Stimulated activated CD4-positive, alpha-beta T cell treated with anti-CD3 and anti-CD28 coated beads, Interleukin-2, amount 100 ng/mL, for 24 hours (primary cell): ENCODE data around the gene ERCC8.
"Not testable (repeated sequence)": the region's sequence is repeated elsewhere in the genome, so short reads cannot be mapped to it uniquely, and the experiment has no call there.

ENCODE experiments used
- DNase-seq, 2 donors: peaks; one replicate each; pipeline ENCODE4 v3.0.0-alpha.2; 2020

ERCC8 gene

GRCh38 chr5:60944904-60945812 is at the start of gene ERCC8, which contains the start of gene NDUFAF2:
TSS of gene ERCC8 (minus strand) at chr5:60945070. CDS start at chr5:60945008, 62 bp downstream.
TSS of gene NDUFAF2 (plus strand) at chr5:60945205. CDS start at chr5:60945256, 51 bp downstream.
- peak; percentile 85 to 87 for DNase-seq

GRCh38 chr5:60993875-60994571 is 49.2 kb upstream of the ERCC8 start:
- no peak for DNase-seq

GRCh38 chr5:60993425-60993824 is 48.6 kb upstream of the ERCC8 start:
- no peak for DNase-seq

- DNase-seq: no peak
Observed at GRCh38 chr5:60992871-60993270, 48.0 kb upstream of the ERCC8 start.

- DNase-seq: no peak
Observed at GRCh38 chr5:60989790-60990189, 44.9 kb upstream of the ERCC8 start.

GRCh38 chr5:60982127-60982526 is 37.3 kb upstream of the ERCC8 start:
- DNase-seq: not testable (repeated sequence)

- no peak for DNase-seq
Observed at GRCh38 chr5:60980511-60980910, 35.6 kb upstream of the ERCC8 start.

- no peak for DNase-seq
Observed at GRCh38 chr5:60978968-60979367, 34.1 kb upstream of the ERCC8 start.

GRCh38 chr5:60977956-60978737 is 33.3 kb upstream of the ERCC8 start:
- no peak for DNase-seq

- DNase-seq: peak; percentile 39 to 64
Observed at GRCh38 chr5:60972231-60972630, 27.4 kb upstream of the ERCC8 start.

- DNase-seq: no peak
Observed at GRCh38 chr5:60961685-60962084, 16.8 kb upstream of the ERCC8 start.

- no peak for DNase-seq
Observed at GRCh38 chr5:60960591-60960990, 15.7 kb upstream of the ERCC8 start.

GRCh38 chr5:60959156-60959555 is 14.3 kb upstream of the ERCC8 start:
- no peak for DNase-seq

GRCh38 chr5:60958712-60959111 is 13.8 kb upstream of the ERCC8 start:
- no peak for DNase-seq

- no peak for DNase-seq
Observed at GRCh38 chr5:60958088-60958487, 13.2 kb upstream of the ERCC8 start.

- DNase-seq: no peak
Observed at GRCh38 chr5:60955239-60955638, 10.4 kb upstream of the ERCC8 start.

GRCh38 chr5:60948738-60949137 is 3.9 kb upstream of the ERCC8 start:
- no peak for DNase-seq

- DNase-seq: no peak
Observed at GRCh38 chr5:60945813-60946187, 930 bp upstream of the ERCC8 start.

- no peak for DNase-seq
Observed at GRCh38 chr5:60943624-60944023, 1.2 kb downstream of the ERCC8 start.

GRCh38 chr5:60929024-60929423 is 15.8 kb downstream of the ERCC8 start:
- DNase-seq: no peak

- DNase-seq: no peak
Observed at GRCh38 chr5:60927450-60927849, 17.4 kb downstream of the ERCC8 start.

GRCh38 chr5:60918466-60918865 is 26.4 kb downstream of the ERCC8 start:
- DNase-seq: no peak

- no peak for DNase-seq
Observed at GRCh38 chr5:60916646-60917045, 28.2 kb downstream of the ERCC8 start.
